Activated naive CD4-positive, alpha-beta T cell (primary cell): ENCODE results near the gene GDE1.

Experiments
- DNase-seq, 4 experiments: peaks; one replicate each; lab custom pipeline; 2025; lab: John Stamatoyannopoulos, UW

GDE1 gene

GRCh38 chr16:19523559-19524355 lies 1.9 kb upstream of the GDE1 start, which contains the start of gene CCP110:
Gene CCP110 (plus strand): TSS chr16:19523942. CDS start chr16:19527882, 3,940 bp downstream.
- peak; percentile 87 to 91 (median 89) for DNase-seq

GRCh38 chr16:19523184-19523558 lies 1.3 kb upstream of the GDE1 start:
- DNase-seq = no peak

GRCh38 chr16:19522760-19523159 lies 862 bp upstream of the GDE1 start:
- no peak for DNase-seq

GRCh38 chr16:19522397-19522732 lies 467 bp upstream of the GDE1 start:
- DNase-seq = no peak

DNA sequence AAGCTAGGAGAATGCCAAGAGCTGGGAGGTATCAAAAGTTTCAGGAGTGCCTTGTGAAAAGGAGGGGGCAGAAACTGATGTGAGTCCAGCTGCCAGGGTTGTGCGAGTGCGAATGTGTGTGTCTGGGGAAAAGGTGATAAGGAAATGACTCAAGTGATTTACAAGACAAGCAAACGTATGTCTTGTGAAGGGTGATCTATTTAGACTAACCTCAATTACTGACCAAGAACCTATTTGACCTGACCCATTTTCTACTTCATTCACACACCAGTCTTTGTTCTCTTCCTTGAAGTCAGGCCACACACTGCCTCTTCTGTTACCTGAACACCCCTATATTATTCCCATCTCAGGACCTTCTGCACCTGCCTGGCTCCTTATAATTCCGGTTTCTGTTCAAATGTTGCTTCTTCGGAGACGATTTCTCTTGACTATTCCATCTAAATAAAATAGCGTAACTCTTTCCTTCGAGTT lies 1.0 kb downstream of the GDE1 start:
- no peak for DNase-seq

- DNase-seq = no peak
Observed at GRCh38 chr16:19518388-19518787, 3.5 kb downstream of the GDE1 start.

- no peak for DNase-seq
Observed at GRCh38 chr16:19517424-19518089, 4.3 kb downstream of the GDE1 start.

DNA sequence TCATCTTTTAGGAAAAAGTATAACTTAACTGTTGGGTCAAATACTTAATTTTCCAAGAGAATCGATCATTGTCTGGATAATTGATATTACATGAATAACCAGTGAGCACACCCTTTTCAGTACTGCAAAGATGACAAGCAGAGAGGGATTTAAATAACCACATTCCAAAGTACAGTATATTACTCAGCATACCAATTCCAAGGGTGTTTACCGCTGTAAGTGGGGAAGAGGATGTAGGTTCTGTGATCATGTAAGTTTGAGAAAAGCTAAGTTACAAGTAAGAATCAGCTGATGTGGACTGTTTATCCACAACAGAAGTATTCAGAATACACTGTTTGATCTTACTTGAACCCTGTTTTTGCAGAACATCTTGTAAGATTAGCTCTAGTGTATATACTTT lies 6.1 kb downstream of the GDE1 start:
- no peak for DNase-seq

DNA sequence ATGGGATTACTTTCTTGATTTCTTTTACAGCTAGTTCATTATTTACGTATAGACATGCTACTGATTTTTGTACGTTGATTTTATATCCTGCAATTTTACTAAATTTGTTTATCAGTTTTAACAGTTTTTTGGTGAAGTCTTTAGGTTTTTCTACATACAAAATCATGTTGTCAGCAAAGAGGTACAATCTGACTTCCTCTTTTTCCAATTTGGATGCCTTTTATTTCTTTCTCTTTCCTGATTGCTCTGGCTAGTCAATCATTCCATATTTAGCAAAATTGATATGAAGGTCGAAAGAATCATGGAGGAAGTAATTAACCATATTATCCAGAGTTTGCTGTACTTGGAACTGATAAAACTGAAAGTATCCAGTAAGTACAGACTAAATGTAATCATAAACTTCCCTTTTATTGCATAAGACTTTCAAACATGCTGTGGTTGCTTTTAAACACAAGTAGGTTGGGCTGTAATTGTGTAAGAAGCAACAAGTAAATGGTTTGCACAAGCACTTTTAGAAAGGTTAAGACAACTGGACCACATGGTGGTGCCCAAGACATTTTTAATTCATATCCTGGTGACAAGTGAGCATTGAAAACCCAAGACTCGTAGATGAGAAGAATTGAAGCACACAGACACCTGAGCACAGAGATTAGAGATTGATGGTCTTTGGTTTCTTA lies 8.4 kb downstream of the GDE1 start:
- DNase-seq = no peak

DNA sequence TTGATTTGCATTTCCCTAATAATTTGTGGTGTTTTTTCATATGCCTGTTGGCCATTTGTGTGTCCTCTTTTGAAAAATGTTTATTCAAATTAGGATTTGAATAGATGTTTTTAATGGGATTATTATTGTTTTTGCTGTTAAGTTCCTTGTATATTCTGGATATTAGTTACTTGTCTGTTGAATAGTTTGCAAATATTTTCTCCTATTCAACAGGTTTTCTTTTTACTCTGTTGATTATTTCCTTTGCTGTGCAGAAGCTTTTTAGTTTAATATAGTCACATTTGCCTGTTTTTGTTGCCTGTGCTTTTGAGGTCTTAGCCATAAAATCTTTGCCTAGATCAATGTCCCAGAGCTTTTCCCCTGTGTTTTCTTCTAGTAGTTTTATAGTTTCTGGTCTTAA lies 9.6 kb downstream of the GDE1 start:
- no peak for DNase-seq

- no peak for DNase-seq
Observed at GRCh38 chr16:19507867-19508266, 14.0 kb downstream of the GDE1 start.

GRCh38 chr16:19506965-19507364 lies 14.9 kb downstream of the GDE1 start:
- no peak for DNase-seq

- no peak for DNase-seq
Observed at GRCh38 chr16:19505600-19506303, 16.1 kb downstream of the GDE1 start.

DNA sequence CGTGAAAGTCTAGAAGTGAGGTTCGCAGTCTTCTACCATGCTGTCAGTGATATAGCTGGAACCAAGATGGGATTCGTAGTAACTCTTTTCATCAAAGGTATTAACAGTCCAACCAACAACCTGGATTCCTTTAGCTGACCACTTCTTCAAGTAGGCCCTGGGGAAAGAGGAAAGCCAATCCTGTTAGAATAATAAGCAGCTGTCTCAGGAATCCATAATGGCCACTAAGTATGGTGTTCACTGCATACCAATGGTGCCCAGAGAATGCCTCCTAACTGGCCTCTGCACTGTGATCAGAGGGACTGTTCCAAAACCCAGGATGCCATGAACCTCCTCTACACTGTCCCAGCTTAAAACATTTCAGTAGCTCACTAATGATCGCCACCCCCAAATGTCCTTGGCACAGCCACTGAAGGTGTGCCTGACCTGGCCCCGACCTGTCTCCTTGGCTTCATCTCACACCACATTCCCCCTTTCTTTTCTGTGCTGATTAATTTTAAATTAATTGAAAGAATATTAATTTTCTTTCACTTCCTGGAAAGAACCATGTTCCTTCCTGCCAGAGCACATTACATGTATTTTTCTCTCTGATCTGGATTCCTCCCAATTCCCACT lies 18.3 kb downstream of the GDE1 start:
- DNase-seq = no peak

DNA sequence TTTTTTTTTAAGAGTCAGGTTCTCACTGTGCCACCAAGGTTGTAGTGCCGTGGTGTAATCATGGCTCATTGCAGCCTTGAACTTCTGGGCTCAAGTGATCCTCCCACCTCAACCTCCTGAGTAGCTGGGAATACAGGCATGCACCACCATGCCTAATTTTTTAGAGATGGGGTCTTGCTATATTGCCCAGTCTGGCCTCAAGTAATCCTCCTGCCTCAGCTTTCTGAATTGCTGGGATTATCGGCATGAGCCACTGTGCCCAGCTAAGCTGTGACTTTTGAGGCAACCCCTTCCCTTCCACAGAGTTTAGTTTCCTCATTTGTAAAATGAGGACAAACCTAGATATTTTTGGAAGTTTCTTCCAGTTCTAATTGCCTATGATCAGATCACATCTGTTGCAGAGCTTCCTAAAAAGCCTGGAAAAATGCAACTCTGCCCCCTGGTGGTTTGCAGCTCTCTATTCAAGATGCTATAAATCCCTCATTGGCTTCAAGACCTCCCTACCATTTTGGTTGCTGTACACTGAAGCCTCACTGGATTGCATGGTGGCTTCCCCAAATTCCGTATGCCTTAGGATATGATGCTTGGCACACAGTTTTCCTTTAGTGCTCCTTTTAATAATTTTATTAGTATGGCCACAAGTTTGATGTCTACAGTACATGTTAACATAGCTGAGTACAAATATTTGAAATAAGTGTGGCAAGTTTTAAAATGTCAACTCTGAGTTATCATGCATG lies 19.3 kb downstream of the GDE1 start:
- DNase-seq = peak in 3 of 4 experiments; percentile 3 to 18 (median 7)

DNA sequence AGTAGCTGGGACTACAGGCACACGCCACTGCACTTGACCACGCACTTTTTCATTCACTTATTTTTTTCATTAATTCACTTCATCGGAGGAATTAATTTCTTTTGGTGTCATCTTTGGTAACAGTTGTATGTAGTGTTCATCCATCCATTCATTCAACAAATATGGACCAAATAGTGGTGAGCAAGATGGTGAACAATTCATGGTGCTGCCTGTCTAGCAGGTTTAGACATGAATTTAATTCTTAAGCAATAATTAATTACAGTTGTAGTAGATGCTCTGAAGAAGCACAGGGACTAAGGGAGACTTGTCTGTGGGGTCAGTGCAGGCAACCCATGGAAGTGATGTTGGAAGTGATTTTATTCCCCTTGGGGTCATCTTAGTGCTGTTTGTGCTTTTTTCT lies 22.4 kb downstream of the GDE1 start:
- DNase-seq = no peak

GRCh38 chr16:19499006-19499405 lies 22.9 kb downstream of the GDE1 start:
- no peak for DNase-seq

DNA sequence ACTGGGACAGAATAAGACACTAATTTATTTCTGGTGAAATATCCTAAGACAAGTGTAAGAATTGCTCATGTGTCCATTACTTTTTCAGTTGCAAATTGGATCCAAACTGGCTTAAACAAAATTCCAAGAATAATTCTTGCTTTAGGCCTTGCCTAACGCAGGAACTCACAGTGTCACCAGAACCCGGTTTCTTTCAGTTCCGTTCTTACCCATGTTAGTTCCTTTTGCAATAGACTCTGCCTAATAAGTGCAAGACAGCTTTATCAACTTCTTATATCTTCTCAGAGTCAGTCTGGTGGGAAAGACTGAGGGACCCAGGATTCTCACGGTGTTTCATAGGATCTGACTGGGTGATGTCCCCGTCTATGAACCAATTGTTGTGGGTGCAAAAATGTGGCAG lies 24.7 kb downstream of the GDE1 start:
- no peak for DNase-seq

- no peak for DNase-seq
Observed at GRCh38 chr16:19490619-19491018, 31.3 kb downstream of the GDE1 start.

DNA sequence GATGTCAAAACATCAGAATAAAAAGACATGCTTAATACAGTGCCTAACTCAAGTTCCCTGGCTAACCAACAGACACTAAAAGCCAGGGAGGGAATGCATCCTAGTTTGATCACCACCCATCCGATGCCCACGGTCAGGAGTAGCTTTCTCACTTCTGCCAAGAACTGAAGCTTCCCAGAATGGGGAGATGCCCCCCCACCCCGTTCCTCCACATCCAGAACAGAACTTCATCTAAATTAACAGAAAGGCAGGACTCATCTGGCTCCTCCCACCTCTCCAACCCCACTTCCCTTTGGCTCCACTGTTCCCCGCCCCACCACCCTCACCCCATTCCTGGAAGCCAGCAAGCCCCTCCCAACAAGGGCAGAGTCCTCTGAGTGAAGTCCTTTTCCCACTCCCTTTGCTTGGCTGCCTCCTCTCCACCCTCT lies 33.7 kb downstream of the GDE1 start:
- DNase-seq = no peak

- DNase-seq = no peak
Observed at GRCh38 chr16:19486750-19487325, 35.1 kb downstream of the GDE1 start.
